ENCODE results near the gene HPD.
"Not testable (repeated sequence)": the region's sequence is repeated elsewhere in the genome, so short reads cannot be mapped to it uniquely, and the experiment has no call there.

HPD gene

GRCh38 chr12:121871467-121871866 is 12.8 kb upstream of the HPD start:
- in situ Hi-C loops (cut with MboI; ENCODE audit: low sequenced_read_pairs): no loop called here

DNA sequence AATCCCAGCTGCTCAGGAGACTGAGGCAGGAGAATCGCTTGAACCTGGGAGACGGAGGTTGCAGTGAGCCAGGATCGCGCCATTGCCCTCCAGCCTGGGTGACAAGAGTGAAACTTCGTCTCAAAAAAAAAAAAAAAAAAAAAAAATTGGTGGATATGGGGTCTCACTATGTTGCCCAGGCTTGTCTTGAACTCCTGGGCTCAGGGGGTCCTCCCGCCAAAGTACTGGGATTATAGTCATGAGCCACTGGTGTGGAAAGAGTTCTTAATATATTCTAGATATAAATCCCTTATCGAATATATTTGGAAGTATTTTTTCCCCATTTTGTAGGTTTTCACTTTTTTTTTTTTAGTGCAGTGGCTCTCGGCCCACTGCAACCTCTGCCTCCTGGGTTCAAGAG is 10.6 kb upstream of the HPD start:
- in situ Hi-C loops (cut with MboI; ENCODE audit: low sequenced_read_pairs): not testable (repeated sequence)

DNA sequence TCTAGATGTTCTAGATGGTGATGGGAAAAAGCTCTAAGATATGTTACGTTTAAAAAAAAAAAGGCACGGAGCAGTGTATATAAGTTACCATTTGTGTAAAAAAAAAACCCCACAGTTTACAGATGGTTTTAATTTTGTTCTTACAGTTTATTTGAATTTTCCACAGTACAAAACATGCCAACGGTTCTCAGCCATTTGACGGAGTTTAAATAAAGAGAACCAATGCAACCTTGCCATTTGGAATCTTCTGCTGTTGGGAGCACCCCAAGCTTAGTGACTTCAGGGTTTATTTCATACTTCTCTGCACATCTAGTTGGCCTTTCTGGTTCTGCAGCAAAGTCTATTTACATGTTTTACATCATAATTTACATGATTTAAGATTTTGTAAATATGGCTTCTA is 7.7 kb upstream of the HPD start:
- in situ Hi-C loops (cut with MboI; ENCODE audit: low sequenced_read_pairs): no loop called here

DNA sequence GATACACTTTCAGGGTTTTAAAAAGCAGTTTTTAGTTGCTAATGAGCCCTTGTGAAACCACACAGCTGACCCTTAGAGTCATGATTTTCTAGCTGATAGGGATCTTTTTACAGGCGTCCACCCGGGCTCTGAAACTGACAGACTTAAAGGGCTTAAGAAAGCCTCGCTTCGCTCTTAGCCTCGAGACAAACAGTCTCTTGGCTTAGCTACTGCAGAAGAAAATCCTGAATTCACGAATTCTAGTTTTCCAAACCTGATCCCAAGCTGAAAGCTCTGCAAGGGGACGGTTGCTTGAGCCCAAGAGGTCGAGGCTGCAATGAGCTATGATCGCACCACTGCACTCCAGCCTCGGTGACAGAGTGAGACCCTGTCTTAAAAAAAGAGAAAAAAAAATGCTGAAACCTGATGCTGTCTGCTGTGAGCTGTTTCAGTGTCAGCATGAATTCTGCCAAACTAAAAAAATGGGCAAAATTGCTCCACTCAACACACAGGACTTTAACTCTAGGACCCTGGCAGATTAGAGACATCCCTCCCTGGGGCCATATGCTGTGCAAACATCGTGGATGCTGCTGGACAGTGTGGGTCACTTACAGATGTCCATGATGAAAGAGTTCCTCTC is 3.1 kb upstream of the HPD start:
- in situ Hi-C loops (cut with MboI; ENCODE audit: low sequenced_read_pairs): no loop called here

GRCh38 chr12:121860699-121861098 is 2.0 kb upstream of the HPD start:
- in situ Hi-C loops (cut with MboI; ENCODE audit: low sequenced_read_pairs): not testable (repeated sequence)

DNA sequence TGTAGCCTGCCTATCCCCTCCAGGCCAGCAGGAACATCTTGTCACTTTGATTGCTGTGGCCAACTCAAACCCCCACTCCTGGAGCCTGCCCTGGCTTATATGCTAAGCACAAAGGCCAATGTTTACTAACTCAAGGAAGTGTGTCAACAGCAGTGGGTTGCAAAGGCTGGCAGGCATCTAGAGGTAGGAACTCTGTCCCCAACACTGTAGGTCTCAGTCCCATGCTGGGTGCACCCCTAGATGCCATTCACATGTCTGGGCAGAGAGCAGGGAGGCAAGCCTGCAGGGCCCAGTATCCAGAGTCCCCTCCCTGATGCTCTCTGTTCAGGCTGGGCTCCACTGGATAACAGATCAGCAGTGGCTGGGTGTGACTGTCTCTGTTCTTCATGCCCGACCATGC is 1.6 kb upstream of the HPD start:
- in situ Hi-C loops (cut with MboI; ENCODE audit: low sequenced_read_pairs): no loop called here

DNA sequence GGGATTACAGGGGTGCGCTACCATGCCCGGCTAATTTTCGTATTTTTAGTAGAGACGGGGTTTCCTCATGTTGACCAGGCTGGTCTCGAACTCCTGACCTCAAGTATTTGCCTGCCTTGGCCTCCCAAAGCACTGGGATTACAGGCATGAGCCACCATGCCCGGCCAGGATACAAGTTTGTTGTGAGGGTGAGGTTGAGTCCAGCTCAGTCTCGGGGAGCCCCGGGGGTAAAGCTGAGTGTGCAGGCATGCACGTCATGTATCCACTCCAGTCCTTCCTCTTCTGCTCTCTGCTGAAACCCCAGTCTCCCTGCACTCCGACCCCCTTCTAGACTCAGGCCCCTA is 369 bp downstream of the HPD start:
- in situ Hi-C loops (cut with MboI; ENCODE audit: low sequenced_read_pairs): no loop called here

DNA sequence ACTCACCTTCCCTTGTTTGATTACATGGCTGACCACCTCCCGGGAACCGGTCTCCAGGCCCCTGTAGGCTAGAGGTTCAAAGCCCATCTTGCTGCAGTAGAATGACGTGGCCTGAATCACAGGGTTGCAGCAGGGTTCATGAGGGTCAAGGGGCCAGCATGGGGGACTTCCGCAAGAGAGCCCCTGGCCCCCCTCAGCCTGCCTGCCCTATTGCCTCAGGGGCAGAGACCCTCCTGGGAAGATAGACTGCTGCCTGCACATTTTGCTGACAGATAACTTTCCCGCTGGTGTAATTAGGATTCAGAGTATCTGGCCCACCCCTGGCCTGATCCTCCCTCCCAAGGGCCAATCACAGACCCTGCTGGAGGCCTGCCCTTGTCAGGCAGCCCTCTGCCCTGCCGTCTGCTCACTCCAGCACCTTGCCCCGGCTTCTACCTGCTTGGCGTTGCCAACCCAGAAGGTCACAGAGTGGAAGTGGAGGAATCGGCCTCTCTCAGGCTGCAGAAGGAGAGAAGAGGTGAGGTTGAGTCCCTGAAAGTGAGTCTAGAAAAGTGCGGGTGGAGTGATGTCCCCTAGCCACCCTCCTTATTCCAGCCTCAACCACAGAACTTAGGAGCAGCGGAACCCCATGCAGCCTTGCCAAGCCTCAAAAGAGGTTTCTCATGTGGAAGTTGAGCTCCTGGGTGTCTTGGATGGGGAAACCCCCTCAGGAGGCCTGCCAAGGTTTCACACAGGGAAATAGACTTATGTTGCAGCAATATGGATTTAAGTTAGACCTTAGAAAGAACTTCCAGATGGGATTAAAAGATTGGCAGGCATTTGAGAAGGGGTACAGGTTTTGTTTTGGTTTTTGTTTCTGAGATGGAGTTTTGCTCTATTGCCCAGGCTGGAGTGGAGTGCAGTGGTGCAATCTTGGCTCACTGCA is 1.1 kb downstream of the HPD start:
- in situ Hi-C loops (cut with MboI; ENCODE audit: low sequenced_read_pairs): no loop called here

DNA sequence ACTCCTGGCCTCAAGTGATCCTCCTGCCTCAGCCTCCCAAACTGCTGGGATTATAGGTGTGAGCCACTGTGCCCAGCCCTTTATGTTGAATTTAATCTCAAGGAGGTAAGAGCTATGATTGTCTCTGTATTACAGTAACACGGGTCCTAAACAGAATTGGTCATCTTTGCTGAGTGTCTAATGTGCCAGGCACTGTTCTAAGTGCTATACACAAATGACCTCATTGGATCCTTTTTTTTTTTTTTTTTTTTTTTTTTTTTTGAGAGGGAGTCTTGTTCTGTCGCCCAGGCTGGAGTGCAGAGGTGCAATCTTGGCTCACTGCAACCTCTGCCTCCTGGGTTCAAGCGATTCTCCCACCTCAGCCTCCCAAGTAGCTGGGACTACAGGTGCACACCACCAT is 6.3 kb downstream of the HPD start:
- in situ Hi-C loops (cut with MboI; ENCODE audit: low sequenced_read_pairs): not testable (repeated sequence)

DNA sequence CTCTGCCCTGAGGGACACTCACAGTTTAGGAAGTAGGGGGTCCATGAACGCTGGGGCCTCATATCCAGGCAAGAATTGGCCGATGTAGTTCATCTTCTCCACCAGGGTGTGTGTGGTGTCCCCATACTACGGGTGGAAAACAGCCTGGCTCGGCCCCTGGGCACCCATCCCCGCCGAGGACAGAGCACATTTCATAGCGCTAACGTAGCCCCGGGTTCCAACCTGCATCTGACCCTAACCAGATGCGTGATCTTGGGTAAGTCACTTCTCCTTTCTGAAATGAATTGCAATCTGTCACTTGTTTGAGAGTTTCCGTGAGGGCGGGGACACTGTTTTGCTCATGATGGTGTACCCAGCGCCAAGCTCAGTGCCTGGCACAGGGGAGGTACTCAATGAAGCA is 9.0 kb downstream of the HPD start:
- in situ Hi-C loops (cut with MboI; ENCODE audit: low sequenced_read_pairs): no loop called here

DNA sequence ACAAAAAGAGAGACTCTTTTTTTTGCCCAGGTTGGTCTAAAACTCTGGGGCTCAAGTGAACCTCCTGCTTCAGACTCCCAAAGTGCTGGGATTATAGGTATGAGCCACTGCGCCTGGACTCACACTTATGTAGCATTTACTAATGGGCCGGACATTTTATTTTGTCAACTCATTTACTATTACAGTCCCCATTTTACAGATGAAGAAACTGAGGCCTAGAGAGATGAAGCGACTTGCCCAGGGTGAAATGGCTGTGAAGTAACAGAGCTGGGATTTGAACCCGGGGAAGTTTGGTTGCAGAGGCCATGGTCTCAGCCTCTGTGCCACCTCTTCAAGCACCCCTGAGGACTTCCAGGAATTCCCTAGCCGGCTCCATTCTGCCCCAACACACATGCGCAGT is 9.4 kb downstream of the HPD start:
- in situ Hi-C loops (cut with MboI; ENCODE audit: low sequenced_read_pairs): no loop called here

DNA sequence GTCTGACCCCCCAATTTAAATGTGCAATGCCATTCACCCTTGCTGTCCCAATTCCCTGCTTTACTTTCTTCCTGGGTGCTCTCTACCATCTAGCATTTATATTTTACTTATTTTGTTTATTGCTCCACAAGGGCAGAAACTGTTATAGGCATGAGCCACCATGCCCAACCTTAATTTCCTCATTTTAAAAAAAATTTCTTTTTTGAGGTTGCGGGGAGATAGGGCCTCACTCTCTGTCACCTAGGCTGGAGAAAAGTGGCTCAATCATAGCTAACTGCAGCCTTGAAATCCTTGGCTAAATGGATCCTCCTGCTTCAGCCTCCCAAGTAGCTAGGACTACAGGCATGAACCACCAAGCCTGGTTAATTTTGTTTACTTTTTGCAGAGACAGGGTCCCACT is 13.0 kb downstream of the HPD start:
- in situ Hi-C loops (cut with MboI; ENCODE audit: low sequenced_read_pairs): no loop called here

DNA sequence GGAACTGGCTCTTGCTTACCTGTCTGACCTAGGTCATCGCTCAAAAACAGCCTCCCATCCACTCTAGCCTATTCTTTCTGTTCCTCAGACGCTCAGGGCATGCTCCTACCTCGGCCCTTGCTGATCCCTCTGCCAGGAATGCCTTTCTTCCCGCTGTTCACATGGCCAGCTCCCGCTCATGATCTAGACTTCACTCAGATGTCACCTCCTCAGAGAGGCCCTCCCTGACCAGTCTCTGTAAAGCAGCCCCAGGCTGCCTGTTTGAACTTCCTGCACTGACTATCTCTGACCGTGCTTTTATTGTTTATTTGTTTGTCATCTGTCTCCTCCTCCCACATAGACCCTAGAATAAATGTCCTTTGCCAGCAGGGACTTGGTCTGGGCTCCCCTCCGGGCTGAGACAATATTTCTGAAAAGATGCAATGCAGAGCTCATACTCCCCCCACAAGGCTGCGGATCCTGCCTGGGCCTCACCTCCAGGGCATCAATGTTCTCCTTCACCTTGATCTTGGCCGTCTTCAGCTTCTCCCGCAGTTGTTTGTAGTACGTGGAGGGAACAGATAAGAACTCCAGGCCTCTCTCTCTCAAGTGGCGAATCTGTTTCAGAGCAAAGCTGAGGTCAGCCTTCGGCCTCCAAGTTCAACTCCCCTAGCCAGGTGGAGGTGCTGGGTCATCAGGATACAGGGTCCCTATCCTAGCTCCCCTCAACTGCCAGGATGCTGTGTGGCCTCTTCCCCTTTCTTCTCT is 15.2 kb downstream of the HPD start:
- in situ Hi-C loops (cut with MboI; ENCODE audit: low sequenced_read_pairs): no loop called here

- in situ Hi-C loops (cut with MboI; ENCODE audit: low sequenced_read_pairs): no loop called here
Measured at GRCh38 chr12:121839993-121840761, 18.5 kb downstream of the HPD start.

- in situ Hi-C loops (cut with MboI; ENCODE audit: low sequenced_read_pairs): no loop called here
Measured at GRCh38 chr12:121839106-121839992, 19.3 kb downstream of the HPD start.

- in situ Hi-C loops (cut with MboI; ENCODE audit: low sequenced_read_pairs): no loop called here
Measured at GRCh38 chr12:121838126-121838525, 20.5 kb downstream of the HPD start.

DNA sequence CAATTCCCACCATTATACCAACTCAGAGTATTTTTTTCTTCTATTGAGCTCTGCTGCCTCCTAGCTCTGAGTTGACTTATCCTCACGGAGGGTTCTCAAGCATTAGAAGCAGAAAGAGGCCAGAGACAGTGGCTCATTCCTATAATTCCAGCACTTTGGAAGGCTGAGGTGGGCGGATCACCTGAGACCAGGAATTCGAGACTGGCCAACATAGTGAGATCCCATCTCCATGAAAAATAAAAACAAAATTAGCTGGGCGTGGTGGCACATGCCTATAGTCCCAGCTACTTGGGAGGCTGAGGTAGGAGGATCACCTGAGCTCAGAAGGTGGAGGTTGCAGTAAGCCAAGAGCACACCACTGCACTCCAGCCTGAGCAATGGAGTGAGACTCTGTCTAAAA is 21.0 kb downstream of the HPD start:
- in situ Hi-C loops (cut with MboI; ENCODE audit: low sequenced_read_pairs): no loop called here

DNA sequence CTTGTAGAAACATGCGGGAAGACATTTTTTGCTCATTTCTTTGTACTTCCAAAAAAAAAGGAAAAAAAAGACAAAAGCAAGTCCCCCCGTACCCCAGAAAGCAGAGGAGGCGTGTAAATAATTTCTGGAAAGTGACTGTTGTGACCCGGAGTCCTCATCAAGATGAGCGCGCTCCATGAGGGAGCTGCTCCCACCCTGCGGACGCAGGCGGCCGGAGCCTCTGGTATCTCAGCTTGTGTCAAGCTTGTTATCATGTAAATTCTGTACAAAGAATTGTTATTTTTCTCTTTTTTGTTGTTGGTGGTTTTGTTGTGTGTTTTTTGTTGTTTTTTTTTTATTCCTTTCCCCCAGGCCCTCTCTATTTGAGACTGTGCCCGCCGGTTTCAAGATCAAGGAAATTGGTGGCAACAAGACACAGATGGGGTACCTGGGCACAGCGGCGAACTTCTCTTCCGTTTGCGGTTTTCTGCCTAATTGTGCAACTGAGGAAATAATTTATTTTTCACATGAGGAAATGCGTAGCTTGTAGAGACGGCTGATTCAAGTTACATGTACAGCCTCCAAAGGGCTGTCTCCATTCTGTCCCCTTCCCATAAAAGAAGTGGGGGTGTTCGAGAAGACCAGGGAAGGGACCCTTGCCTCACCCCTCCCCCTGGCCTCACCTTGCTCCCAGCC is 27.0 kb downstream of the HPD start:
- in situ Hi-C loops (cut with MboI; ENCODE audit: low sequenced_read_pairs): no loop called here

DNA sequence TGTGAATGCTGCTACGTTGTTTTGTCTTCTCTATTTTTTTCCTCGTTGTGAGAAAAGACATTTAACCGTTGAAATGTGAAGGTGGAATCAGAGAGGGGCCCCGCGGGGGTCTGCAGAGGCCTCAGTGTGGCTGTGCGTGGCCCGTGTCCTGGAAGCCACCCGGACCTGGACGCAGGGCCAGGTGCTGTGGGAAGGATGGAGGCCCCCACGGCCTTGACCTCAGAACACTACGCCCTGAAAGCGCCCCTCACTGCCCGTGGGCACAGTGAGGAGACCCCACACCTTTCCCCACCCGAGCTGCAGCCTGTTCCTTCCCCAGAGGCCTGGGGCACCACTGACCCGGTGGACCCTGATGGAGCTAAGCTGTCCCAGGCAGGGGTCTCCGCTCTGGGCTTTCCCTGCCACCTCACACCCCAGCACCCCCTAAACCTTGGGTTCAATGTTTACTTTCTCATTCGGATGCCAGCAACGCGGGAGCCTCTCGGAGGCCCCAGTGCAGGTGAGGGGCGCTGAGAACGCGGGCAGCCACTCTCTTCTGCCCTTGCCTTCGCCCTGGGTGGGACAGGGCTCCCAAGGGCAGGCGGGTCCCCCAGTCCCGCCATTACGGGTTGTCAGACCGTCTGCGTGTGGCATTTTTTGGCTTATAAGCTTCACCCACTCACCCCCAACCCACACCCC is 27.9 kb downstream of the HPD start:
- in situ Hi-C loops (cut with MboI; ENCODE audit: low sequenced_read_pairs): no loop called here
